HEK293T (cell line): ENCODE measurements around the gene DACH1.

Experiments
- ARNT ChIP-seq: fragments of 450-650 bp; IDR thresholded peaks from 2 replicates; pipeline ENCODE4 v1.6.1; 2017; ENCODE audit warnings: mild to moderate bottlenecking
- BHLHE40 ChIP-seq: fragments of 450-650 bp; IDR thresholded peaks from 2 replicates; pipeline ENCODE4 v1.6.1; 2016; ENCODE audit warnings: mild to moderate bottlenecking, moderate library complexity, borderline replicate concordance
- CTBP1 ChIP-seq: fragments of 450-650 bp; IDR thresholded peaks from 2 replicates; pipeline ENCODE4 v1.6.1; 2016; ENCODE audit warnings: borderline replicate concordance
- FOXA1 ChIP-seq: fragments of 450-650 bp; IDR thresholded peaks from 2 replicates; pipeline ENCODE4 v1.6.1; 2016; ENCODE audit warnings: mild to moderate bottlenecking
- FOXK2 ChIP-seq: fragments of 450-650 bp; IDR thresholded peaks from 2 replicates; pipeline ENCODE4 v1.6.1; 2016; ENCODE audit warnings: mild to moderate bottlenecking
- FOXM1 ChIP-seq: fragments of 450-650 bp; IDR thresholded peaks from 2 replicates; pipeline ENCODE4 v1.6.1; 2017; ENCODE audit warnings: mild to moderate bottlenecking, borderline replicate concordance
- HDGF ChIP-seq: fragments of 450-650 bp; IDR thresholded peaks from 2 replicates; pipeline ENCODE4 v1.6.1; 2017; ENCODE audit warnings: antibody characterized with exemption, borderline replicate concordance
- LEF1 ChIP-seq: fragments of 450-650 bp; IDR thresholded peaks from 2 replicates; pipeline ENCODE4 v1.6.1; 2017; ENCODE audit warnings: mild to moderate bottlenecking, borderline replicate concordance
- NFRKB ChIP-seq: fragments of 450-650 bp; IDR thresholded peaks from 2 replicates; pipeline ENCODE4 v1.6.1; 2016; ENCODE audit warnings: mild to moderate bottlenecking, moderate library complexity
- SP1 ChIP-seq: fragments of 450-650 bp; IDR thresholded peaks from 2 replicates; pipeline ENCODE4 v1.6.1; 2017
- SUZ12 ChIP-seq: fragments of 450-650 bp; IDR thresholded peaks from 2 replicates; pipeline ENCODE4 v1.6.1; 2016; ENCODE audit warnings: mild to moderate bottlenecking
- TARDBP ChIP-seq: fragments of 450-650 bp; IDR thresholded peaks from 2 replicates; pipeline ENCODE4 v1.6.1; 2016
- ZNF384 ChIP-seq: fragments of 450-650 bp; IDR thresholded peaks from 2 replicates; pipeline ENCODE4 v1.6.1; 2016
- TF ChIP-seq, protein P1 (sequence below): fragments of 450-650 bp; IDR thresholded peaks from 2 replicates; pipeline ENCODE4 v1.6.1; 2016

DNA sequence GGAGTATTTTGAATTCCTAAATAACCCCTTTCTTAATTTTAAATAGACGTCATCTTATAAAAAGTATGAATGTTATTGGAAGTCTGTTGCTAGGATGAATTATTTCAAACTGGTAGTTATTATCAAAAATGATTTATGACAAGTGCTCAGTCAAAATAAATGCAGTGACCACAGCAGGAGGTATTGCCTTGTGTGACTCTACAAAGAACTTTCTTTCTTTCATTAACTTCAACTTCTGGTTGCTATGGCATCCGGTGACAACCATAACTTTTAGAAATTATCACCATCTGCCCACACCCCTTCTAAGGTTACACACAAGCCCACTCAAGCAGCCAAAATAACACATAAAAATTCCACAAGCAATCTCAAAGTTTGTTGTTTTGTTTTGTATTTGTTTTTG is 189.9 kb downstream of the DACH1 start:
- no peak for TF ChIP-seq NFRKB
- TF ChIP-seq BHLHE40 = no peak
- no peak for TF ChIP-seq FOXM1
- no peak for TF ChIP-seq HDGF
- no peak for TF ChIP-seq SUZ12
- no peak for TF ChIP-seq FOXK2
- TF ChIP-seq, protein P1, sequence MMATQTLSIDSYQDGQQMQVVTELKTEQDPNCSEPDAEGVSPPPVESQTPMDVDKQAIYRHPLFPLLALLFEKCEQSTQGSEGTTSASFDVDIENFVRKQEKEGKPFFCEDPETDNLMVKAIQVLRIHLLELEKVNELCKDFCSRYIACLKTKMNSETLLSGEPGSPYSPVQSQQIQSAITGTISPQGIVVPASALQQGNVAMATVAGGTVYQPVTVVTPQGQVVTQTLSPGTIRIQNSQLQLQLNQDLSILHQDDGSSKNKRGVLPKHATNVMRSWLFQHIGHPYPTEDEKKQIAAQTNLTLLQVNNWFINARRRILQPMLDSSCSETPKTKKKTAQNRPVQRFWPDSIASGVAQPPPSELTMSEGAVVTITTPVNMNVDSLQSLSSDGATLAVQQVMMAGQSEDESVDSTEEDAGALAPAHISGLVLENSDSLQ = peak; percentile 97
- TF ChIP-seq CTBP1 = peak; percentile 61; the same call in 1 of the 2 replicates
- no peak for TF ChIP-seq SP1
- no peak for TF ChIP-seq ZNF384
- TF ChIP-seq FOXA1 = no peak
- no peak; the same call in 1 of the 2 replicates for TF ChIP-seq ARNT
- TF ChIP-seq TARDBP = no peak
- TF ChIP-seq LEF1 = no peak
